Ureter (tissue), 1 donor: ENCODE measurements around the gene PLEKHF1. TPM values are rescaled to one million over a fixed set of nuclear protein-coding genes. Genes with fewer than 3 reads are reported as not detected.

ENCODE experiments used
- DNase-seq: peaks from one replicate; pipeline ENCODE4 v3.0.0-alpha.2; 2020; ENCODE audit warnings: low spot score
- total RNA-seq: library from RNA; stranded (reverse); gene quantifications from one replicate; pipeline ENCODE4 v1.2.4, GENCODE V29; 2023
- donor health status: DM: yes; HTN: yes; CAD: no.

PLEKHF1 gene
- total RNA-seq, 1 donor from 2014 or later: 27.1 TPM

DNA sequence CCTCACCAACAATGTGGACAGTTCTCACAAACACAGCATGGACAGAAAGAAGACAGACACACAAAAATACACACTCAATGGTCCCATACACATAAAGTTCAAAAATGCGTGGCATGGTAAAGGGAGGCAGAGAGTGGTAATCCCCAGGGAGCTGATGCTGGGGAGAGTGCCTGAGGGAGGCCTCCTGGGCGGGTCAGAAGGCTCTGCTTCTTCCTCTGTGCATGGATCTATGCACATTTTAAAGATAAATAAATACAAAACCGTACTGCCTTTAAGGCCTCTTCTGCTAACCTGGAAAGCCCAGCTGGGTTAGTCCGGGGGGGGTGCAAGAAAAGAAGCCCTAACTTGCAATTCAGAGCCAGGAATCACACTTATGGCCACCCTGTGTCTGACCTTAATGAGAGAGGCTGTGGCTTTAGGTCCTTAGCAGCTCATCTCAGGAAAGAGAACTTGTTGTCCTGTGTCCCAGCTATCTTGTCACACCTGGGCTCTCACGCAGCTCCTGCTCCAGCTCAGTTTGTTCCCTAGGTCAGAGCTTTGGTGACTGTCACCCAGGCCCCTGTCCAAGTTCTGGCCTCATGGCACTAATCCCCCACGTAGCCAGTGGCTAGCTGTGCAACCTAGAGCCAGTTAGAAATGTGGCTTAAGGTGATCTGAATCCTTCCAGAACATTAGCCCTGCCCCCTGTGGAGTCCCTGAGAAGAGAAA is 30.7 kb upstream of the PLEKHF1 start:
- no peak for DNase-seq

DNA sequence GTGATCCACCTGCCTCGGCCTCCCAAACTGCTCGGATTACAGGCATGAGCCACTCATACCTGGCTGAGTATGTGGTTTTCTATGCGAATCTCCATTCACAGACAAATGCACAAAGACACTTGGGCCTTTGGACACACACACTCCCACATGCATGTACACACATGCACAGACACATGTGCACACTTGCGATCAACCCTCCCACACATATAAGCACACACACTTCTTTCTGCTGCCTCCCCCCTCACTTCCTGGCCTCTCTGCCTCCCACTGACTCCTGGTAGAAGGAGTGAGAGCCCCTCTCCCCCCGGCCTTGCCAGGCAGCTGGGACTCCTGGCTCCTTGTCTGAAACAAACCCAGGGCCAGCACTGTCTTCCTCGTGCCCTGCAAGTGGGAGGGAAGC is 29.3 kb upstream of the PLEKHF1 start:
- no peak for DNase-seq

DNA sequence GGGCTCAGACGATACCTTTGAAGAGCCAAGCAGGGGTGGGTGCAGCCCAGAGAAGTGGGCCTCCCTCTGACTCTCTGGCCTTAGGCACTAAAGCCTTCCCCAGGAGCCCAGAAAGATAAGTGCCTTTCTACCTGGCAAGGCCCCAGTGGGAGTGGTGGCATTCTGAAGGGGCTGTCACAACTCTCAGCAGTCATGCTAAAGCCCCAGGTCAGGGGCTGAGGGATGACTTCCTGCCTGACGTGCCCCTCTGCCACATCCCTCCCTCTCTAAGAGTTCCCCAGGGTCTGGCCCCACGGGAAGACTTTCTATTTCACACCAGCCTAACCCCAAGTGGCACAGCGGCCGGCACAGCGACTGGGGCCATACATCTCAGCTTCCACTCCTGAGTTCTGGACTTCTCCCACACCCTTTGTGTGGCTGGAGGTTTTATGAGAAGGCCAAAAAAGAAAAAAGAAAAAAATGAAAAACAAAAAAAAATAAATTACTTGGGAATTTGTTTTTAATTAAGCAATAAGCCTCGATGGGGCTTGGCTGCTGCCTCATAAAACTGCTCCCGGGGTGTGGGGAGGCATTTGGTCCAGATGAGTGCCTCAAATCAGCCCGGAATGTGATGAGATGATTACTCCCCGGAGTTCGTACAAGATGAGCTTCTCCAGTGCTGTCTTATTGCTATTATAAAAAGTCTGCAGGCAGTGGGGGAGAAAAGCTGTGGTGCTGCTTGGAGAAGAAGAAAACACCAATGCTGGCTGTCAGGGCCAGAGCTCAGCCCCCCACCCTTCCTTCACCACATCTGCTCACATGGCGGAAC is 28.5 kb upstream of the PLEKHF1 start:
- DNase-seq: no peak

- no peak for DNase-seq
Observed at GRCh38 chr19:29639086-29639485, 26.2 kb upstream of the PLEKHF1 start.

GRCh38 chr19:29640231-29640630 is 25.0 kb upstream of the PLEKHF1 start:
- no peak for DNase-seq

GRCh38 chr19:29641597-29641996 is 23.7 kb upstream of the PLEKHF1 start:
- no peak for DNase-seq

GRCh38 chr19:29643361-29643935 is 21.8 kb upstream of the PLEKHF1 start:
- no peak for DNase-seq

DNA sequence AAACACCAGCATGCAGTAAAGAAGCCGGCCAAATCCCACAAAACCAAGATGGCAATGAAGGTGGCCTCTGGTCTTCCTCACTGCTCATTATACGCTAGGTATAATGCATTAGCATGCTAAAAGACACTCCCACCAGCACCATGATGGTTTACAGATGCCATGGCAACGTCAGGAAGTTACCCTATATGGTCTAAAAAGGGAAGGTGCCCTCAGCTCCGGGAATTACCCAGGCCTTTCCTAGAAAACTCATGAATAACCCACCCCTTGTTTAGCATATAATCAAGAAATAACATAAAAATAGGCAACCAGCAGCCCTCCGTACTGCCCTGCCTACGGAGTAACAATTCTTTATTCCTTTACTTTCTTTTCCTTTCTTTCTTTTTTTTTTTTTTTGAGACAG is 21.1 kb upstream of the PLEKHF1 start:
- no peak for DNase-seq

DNA sequence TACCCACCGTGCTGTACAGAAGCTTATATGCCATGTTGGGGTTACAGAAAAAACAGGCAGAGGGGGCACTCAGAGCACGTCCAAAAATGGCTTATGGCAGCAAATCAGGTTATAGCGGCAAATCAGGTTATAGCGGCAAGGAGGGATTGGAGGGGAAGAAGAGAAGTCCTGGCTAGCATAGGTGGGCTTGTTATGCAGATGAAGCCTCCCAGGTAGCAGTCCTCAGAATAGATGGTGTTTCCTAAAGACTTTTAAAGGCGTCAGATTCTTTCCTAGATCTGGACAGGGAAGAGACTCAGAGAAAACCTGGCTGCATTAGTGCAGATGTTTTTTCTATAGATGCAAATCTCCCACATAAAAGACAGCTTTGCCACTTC is 19.8 kb upstream of the PLEKHF1 start:
- DNase-seq: no peak

GRCh38 chr19:29645911-29646310 is 19.4 kb upstream of the PLEKHF1 start:
- DNase-seq: peak; percentile 56

DNA sequence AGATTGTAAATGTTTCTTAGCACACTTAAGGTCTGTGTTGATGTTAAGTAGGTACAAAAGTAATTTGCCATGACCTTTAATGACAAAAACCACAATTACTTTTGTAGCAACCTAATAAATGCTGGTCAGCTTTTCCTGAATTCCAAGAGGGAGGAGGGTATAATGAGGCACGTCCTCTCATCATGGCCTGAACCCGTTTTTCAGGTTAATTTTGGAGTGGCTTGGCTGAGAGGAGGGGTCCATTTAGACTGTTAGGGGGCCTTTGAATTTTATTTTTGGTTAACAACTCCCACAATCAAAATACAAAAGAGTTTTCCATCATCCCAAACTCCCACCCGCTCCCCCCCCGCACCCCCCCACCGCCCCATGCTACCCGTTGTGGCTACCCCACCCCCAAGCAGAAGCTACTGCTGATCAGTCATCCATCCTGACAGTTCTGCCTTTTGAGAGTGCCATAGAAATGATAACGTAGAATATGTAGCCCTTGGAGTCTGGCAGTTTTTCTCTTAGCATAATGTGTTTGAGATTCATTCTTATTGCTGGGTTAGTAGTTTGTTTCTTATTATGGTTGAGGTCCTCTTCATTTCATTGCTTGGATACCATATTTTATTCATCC is 14.4 kb upstream of the PLEKHF1 start:
- DNase-seq: no peak

DNA sequence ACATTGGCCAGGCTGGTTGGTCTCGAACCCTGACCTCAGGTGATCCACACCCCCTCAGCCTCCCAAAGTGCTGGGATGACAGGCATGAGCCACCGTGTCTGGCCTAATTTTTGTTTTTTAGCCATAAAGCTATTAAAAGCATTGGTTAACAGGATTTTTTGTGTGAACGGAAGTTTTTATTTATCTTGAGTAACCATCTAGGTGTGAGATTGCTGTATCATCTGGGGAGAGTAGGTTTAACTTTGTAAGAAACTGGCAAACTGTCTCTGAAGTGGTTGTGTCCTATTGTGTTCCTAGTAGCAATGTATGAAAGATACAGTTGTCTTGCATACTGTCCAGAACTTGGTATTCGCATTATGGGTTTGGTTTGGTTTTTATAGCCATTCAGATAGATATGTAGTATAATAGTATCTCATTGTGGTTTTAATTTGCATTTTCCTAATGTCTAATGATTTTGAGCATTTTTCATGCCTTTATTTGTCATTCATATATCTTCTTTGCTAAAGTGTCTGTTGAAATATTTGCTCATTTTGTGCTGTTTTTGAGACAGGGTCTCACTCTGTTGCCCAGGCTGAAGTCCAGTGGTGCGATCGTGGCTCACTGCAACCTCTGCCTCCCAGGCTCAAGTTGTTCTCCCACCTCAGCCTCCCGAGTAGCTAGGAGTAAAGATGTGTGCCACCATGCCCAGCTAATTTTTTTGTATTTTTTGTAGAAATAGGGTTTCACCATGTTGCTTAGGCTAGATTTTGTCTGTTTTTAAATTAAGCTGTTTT is 13.5 kb upstream of the PLEKHF1 start:
- DNase-seq: no peak

- DNase-seq: no peak
Observed at GRCh38 chr19:29653398-29653797, 11.9 kb upstream of the PLEKHF1 start.

DNA sequence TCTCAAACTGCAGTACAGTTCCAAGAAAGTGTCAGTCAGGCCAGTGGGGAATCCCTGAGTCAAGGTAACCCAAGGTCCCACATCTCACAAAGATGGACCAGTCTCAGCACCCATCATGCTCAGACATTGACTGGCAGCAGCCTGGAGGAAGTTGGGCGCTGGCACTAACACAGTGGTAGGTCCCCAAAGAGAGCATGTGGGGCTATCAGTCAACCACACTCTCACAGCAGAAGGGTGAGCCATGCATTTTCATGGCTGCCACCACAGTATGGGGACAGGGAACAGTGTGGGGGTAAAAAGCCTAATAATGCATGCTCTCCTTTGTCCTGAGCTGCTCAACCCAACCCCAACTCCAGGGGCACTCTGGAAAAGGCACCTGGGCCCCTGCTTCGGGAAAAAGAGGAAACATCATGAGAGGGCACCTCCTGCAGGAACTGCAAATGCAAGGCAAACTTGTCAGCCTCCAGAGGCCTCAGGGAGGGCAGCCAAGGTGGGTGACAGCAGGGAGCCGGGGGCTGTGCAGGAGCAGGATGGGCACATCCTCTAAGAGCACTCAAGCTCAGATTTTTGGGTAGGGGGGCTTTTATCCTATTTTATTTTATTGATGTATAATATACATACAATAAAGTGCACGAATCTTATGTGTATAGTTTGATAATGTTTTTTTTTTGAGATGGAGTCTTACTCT is 9.5 kb upstream of the PLEKHF1 start:
- no peak for DNase-seq

DNA sequence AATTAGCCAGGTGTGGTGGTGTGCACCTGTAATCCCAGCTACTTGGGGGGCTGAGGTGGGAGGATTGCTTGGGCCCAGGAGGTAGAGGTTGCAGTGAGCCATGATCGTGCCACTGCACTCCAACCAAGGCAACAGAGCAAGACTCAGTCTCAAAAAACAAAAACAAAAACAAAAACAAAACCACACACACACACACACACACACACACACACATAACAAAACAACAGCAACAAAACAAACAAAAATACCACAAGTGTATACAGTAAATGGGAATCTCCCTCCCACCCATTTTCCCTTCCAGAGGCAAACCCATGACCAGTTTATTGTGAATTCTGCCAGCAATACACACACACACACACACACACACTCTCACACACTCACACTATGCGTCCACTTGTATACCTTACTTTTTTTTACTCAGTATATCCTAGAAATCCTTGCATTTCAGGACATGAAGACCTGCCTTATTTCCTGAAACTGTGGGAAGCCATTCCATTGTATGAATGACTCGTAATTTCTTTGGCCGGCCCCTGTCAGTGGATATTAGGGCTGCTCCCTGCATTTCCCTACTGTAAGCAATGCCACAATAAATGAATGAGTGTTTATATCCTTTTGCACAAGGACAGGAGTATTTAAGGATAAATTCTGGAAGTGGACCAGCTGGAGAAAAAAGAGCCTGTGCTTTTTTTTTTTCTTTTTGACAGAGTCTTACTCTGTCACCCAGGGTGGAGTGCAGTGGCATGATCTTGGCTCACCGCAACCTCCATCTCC is 6.9 kb upstream of the PLEKHF1 start:
- no peak for DNase-seq

GRCh38 chr19:29660835-29661234 is 4.4 kb upstream of the PLEKHF1 start:
- no peak for DNase-seq

- no peak for DNase-seq
Observed at GRCh38 chr19:29662278-29662603, 3.0 kb upstream of the PLEKHF1 start.

DNA sequence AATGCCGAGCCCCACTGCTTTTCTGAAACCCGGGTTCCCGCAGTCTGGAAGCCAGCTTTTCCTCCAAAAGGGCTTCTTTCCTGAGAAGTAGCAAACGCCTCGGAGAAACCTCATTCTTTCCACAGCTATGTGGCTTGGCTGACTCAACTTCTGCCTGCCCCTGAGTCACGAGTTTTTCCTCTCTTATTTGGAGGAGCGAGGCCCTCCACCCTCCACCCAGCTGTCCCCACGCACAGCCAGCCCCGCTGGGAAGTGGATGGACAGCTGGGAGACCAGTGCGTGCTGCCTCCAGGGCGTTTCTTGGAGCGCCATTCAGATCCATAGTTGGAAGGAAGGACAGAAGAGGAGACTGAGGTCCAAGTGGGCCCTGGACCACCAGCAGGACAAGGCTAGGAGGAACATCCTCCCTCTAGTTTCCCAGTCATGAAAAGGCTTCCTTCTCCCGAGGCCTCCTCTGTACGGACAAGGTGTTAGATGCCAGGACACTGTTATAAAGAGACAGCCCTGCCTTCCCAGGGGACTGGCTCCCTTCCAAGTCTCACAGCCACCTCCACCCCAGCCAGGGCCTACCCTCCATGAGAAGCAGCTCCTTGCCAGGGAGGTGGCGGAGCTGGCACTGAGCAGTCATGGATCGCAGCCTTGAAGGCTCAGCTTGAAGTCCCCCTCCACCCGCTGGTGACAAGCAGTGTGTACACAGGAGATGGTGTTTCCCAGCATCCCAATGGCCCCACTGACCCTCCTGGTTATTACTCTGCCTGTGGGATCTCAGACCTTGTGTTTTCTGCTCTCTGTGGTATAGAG is 2.5 kb upstream of the PLEKHF1 start:
- DNase-seq: peak; percentile 75

DNA sequence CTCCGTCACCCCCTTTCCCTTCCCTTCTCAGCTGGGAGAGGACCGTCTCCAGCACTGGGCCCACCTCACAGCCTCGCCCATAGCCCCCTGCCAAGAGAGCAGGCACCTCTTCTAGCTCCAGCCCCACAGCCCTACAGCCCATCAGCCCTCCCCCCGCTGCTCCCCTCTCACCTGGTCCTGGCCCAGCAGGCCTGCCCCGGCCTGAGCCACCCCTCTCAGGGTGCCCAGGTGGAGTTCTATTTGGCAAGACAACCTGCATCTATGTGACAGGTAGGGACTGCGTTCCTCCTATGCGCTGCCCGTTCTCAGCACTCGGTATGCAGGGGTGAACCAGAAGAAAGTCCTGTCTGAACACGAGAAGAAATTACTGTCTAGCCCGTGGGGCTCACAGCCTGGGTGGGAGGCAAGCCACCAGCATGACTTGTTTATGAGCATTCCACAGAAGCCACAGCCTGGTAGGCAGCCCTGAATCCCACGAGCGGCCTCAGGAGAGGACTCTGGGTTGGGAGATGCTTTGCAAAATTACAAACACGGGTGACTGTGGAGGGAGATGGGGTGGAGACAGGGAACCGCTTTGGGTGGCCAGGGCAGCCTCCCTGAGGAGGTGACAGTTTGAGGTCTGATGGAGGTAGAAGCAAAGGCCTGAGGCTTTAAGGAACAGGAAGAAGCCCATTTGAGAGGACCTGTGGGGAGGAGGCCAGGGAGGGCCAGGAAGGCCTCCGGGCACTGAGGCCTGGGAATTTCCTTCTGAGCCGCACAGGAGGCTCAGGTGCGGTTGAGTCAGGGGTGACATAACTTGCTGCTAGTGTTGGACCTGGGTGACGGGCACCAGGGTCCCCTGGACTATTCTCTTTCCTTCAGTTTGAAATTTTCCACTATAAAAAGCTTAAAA is 1.2 kb upstream of the PLEKHF1 start:
- no peak for DNase-seq
